GM08714 (cell line): ENCODE results near the gene OPN3.

Experiments
- H3K4me3 ChIP-seq: fragments of 200-500 bp; sonication (Bioruptor generic); 2 replicates; pipeline ENCODE4 v1.5.1; 2014; ENCODE audit warnings: mild to moderate bottlenecking, low read length, inconsistent platforms
- ZNF274 ChIP-seq: IDR thresholded peaks from 2 replicates; pipeline ENCODE4 v1.6.1; 2012; ENCODE audit warnings: mild to moderate bottlenecking, low read depth, low read length

OPN3 gene

DNA sequence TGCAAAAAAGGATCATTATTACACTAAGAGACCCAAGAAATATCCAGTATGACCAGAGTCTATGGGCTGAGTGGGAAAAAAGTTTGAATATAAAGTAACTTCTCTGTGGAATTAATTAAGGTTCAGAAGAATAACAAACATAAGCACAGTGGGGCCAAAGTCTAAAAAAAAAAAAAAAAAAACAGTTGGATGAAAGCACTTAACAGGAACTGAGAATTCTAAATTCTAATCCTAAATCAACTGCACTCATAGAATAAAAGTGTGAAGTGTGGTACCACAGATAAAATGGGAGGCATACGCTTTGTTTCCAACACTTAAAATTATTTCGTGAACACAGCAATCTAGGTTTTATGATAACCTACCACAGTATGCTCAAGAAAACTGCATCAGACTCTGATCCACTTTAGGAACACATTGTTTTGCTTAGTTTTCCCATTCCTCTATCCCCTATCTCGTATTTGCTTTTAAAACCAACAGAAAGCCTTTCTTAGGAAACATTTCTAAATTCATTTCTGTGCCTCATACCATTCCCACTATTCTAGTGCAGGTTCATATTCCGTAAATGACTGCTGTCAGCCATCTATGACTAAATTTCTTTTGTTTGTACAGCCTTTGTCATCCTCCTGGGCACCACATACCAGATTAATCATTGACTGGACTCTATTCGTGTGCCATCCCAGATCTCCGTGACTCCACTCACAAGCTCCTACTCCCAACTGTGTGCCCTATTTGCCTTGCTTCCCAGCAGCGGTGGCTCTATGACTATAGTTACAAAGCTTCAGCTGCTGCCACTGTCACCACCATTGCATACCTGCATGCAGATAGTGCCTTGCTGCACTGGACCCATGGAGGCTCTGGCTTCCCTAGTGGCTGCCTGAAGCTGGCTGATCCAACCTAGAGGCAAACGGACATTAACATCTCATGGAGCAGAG is 24.9 kb downstream of the OPN3 start:
- H3K4me3 ChIP-seq: no peak overlapping the region
- no peak for TF ChIP-seq ZNF274

DNA sequence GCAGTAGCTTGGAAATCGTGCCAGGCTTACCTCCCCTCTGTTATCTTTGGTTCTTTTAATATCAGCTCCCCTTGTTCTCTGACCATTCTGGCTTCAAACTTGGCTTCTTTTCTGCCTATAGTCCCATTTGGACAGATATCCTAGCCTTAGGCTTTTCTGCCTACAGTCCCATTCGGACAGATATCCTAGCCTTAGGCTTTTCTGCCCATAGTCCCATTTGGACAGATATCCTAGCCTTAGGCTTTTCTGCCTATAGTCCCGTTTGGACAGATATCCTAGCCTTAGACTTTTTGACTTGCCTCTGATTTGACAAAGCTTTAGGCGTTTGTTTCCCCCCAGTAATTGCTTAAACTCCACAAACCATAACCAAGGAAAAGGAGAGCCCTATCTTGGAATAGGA is 25.6 kb downstream of the OPN3 start:
- TF ChIP-seq ZNF274: no peak
- H3K4me3 ChIP-seq: no peak overlapping the region

DNA sequence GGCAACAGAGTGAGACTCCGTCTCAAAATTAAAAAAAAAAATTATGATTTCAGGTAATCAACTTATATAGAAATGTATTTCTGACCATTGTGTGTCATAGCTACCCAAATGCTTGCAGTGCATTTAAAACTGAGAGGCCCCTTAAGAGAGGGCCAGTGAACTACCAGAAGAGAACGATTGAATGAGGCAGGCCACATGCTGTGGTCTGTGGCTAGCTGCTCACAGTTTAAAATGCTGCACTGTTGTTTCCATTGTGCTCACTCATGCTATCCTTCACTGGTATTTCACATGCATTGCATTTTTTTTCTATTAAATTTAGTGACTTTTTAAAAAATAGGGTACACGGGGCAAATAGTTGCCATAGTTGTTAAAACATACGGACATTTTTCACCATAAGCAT is 26.0 kb downstream of the OPN3 start:
- no peak for TF ChIP-seq ZNF274
- H3K4me3 ChIP-seq: no peak overlapping the region

DNA sequence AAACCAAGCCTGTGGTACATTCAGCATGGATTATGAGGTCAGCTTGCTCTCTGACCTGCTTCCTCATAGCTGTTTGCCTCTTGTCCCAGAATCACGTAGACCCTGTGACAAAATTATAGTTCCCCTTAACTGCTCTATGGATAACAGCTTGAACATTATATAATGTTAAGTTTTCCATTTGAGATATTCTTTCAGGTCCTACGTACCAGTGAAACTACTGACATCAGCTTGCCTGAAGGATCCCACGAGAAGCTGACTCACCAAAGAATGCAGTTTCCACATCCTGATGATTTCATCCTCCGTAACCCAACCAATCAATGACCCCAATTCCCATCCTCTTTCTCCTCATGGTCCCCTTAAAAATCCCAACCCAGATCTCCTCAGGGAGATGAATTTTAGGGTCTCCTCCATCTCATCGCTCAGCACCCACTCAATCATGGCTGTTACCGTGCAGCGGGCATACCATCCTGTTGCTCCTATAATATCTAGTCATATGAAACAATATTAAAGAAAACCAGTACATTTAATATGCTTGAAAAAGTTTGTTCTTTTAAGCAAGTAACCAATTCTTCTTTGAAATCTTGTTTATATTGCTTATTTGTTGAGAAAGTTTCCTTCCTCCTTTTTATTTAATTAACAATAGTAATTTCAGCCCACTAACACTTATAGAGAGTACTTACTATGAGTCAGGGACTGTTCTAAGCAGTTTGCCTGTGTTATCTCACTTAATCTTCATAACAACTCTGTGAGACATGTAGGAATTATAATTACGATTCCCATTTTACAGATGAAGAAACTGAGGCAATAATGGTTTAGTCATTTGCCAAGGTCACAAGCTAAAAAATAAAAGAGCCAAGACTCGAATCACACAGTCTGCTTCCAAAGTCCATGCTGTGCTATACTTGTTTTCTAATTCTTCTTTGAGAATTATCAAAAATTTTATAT is 27.4 kb downstream of the OPN3 start:
- no peak overlapping the region for H3K4me3 ChIP-seq
- no peak for TF ChIP-seq ZNF274

DNA sequence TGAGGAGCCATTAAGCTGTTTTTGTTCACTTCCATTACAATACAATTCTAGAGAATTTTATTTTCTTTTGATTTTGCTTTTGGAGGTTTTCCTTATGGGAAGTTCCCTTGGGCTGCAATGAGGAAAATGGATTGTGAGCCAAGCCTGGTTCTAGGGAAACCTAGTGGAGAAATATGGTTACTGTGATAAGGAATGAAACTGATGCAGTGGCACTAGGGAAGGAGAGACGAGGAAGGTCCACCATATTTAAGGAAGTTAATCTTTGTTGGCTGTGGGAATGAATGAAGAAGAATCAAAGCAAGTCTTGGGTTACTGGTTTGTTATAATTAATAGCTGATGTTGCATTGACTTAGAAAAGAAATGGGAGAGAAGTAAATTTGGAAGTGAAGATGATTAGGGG is 28.4 kb downstream of the OPN3 start:
- no peak overlapping the region for H3K4me3 ChIP-seq
- no peak for TF ChIP-seq ZNF274

DNA sequence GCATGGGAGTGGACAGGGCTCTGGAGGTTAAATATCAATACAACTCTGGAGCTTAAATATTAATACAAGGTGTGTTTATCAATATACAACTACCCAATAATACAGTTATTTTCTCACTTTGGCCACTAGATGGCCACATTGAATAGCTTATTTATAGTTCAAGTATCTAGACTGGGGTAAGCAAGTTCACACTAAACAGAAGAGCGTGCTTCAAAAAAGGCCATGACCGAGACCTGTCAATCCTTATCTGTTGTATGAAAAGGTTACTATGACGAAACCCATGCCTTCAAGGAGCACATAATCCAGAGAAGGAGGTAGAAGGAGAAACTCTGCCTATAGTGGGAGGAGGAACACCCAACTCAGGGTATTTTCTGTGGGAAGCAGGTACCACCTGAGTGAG is 29.1 kb downstream of the OPN3 start:
- H3K4me3 ChIP-seq: no peak overlapping the region
- TF ChIP-seq ZNF274: no peak

DNA sequence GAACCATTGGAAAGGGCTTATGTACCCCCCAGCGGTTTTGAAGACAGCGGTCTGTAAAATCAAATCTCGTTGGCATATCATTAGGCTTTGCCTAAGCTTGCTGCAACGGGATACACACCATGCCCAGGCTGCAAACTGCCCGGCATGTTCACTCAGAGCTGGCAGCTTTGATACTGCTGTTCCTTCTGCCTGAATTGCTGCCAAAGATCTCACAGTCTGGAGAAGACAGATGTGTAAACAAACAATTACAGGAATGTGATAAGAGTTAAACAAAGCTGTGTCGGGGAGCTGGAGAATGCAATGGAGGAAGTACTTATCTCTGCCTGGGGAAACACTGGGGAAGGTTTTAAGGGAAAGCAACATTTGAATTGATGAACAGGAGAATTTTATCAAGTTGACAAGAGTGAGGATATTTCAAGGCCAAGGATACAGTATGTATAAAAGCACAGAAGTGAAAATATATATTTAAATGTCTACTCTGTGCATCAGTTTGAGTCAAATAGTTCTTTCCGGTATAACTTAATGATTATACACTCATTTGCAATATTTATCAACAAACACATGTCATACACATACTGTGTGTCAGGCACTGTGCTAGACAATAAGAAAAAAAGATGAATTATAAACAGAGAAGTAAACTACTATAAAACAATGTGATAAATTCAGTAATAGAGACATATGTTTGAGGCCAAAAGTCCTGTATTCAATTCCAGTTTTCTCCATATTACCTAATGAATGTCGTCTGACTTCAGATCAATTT is 29.9 kb downstream of the OPN3 start:
- no peak for TF ChIP-seq ZNF274
- H3K4me3 ChIP-seq: no peak overlapping the region

DNA sequence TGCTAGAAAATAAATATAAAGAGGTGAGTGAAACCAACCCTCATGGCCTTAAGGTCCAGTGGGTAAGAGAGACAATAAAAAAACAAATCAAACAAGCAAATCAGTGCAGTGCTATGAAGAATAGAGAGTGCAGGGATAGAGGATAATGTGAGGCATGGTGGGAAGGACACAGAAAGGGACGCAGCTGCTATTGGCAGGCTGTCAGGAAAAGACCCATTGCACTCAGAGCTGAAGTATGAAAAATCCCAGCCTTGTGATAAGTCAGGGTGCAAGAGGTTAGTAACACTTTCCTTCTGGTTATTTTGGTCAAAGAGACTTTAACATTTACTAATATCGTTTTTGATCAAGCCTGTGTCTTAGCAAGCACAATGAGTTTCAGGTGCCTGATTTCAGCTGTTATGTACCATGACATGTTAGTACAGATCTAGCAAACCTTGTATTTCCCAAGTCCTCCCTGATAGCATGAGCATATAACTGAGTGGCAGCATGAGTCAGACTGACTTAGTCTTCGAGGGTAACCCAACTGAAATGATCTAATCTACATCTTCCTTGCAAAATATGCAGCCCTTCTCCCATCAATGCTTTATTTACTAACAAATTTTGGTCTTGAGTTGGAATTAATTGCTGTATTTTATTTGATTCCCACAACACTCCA is 31.7 kb downstream of the OPN3 start:
- no peak overlapping the region for H3K4me3 ChIP-seq
- TF ChIP-seq ZNF274: no peak

DNA sequence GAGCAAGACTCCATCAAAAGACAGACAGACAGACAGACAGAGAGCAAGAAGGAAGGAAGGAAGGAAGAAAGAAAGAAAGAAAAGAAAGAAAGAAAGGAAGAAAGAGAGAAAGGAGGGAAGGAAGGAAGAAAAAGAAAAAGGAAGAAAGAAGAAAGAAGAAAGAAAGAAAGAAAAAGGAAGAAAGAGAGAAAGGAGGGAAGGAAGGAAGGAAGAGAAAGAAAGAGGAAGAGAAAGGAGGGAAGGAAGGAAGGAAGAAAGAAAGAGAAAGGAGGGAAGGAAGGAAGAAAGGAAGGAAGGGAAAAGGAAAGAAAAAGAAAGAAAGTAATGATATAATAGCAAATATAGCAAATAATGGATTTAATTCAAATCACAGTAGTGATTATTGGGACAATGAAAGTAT is 32.7 kb downstream of the OPN3 start:
- no peak overlapping the region for H3K4me3 ChIP-seq
- no peak for TF ChIP-seq ZNF274

DNA sequence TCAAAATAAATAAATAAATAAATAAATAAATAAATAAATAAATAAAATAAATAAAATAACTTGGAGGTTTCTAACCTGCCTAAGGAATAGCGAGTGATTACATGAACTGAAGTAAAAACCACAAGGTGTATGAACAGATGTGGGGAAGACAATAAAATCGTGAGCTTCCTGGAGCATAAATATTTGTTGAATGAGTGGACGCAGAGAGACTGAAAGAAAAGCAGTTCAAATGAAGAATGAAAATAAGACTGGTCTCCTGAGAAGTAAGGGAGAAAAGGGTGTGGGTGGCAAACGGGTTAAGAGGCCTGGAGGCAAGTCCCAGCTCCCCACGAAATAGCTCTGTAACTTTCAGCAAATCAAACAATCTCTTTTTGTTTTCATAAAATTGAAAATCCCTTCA is 33.6 kb downstream of the OPN3 start:
- no peak overlapping the region for H3K4me3 ChIP-seq
- TF ChIP-seq ZNF274: no peak

DNA sequence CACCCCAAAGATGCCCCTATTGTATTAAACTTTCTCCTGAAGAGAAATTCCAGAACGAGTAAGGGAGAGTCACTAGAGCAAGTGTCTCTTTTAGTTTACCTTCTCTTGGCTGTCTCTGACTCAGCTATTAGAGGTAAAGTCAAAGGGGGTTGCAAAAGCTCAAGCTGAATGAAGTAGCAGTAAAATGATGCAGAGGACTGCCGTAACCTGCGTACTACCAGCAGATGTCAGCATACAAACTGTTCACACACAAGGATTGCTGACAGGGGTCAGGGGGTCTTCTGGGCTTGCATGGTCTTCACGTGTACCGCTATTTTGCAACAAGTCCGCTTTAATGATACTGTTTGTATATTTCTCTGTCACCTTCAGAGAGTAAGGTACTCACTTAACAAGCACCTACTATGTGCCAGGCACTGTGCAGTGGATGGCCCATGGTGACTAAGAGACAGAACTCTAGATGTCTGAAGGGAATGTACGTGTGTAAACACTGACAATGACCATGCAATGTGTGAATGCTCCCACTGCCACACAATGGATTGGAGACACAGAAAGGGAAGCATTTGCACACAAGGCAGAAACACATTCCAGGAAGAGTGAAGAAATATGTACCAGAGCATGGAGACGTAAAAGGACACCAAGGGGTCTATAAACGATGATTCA is 34.9 kb downstream of the OPN3 start:
- TF ChIP-seq ZNF274: no peak

DNA sequence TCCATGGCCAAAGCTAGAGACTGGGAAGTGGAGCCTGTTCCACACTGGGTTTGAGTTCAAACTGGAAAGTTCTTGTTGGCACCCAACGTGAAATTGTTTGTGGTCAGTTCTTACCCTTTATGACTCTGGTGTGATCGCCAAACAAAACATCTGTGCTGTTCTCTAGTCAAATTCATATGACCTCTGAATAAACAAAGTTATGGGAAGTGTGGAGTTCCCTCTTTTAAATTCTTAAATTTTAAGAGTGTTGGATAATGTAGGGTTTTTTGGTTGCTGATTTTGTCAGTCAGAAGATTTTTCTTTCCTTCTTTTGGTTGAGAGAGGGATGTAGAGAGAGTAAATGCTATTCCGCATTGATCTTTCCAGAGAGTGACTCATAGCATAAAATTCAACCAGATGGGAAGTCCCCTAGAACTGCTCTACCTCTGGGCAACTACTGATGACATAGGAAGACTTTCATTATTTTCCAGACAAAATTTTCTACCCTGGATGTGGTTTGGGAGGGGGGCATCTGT is 36.4 kb downstream of the OPN3 start:
- TF ChIP-seq ZNF274: no peak
- no peak overlapping the region for H3K4me3 ChIP-seq

More for the DNA sequence above, 34.9 kb downstream of the OPN3 start:
- H3K4me3 ChIP-seq: no peak overlapping the region

DNA sequence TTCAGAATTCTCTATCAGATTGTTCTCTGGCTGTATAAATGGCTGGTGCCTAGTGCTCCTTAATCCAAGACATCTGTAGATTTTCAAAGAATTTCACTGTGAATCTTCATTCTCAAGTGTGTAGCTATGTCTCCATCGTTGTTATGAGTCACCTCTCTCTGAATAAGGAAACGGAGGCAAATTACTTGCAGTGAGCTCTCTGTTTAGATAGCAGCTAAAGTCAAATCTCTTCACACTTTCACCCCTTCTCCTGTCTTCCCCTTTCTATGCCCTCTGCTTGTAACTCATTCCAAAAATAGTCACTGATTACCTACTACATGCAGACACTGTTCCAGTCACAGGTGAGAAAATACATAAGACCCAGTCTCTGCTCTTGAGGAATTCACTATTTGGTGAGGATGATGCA is 39.7 kb downstream of the OPN3 start:
- TF ChIP-seq ZNF274: no peak
- H3K4me3 ChIP-seq: peak overlapping the region; percentile 34; the same call in 1 of the 2 replicates
